ENCODE measurements around the gene ZBTB5.
"Not testable (repeated sequence)": the region's sequence is repeated elsewhere in the genome, so short reads cannot be mapped to it uniquely, and the experiment has no call there.

The ZBTB5 gene

DNA sequence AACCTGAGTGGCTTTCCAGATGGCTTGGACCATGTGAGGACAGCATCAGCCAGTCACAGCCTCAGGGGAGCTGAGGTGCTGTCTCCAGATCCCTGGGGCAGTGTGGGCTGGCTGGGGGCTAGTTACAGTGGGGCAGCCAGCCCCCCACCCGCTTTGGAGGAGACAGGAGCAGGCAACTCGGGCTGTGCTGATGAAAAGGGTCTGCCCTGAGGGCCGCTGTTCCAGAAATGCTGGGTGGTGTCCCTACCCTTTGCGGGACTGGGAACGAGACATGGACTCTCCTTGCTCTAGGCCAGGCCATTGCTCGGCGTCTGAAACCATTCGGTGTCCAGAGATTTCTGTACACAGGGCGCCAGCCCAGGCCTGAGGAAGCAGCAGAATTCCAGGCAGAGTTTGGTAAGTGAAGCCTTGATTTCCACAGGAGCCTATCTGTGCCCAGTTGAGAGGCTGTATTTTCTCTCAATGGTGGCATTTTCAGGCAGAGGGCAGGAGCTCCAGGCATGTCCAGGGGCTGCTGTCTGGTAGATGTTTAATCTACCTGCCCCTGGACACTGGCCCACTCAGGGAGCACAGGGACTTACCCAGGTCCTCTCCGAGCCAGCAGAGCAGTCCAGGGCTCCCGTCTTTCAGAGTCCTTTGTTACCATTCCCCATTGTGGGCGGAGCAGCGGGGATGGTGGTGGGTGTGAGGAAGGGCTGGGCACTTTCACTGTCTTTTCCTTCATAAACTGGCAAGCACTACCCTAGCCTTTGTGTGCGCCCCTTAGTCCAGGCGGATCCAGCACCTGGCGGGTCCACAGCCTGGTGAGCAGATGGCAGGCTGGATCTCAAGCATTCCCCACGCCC lies 35.6 kb downstream of the ZBTB5 start:
- H3K4me3 ChIP-seq (ENCODE audit: low read depth, low read length), result no peak overlapping the region
- H3K4me1 ChIP-seq, result peaks cover 22% of the 10 kb centered on the region
- H3K27me3 ChIP-seq, result no peaks in the 10 kb centered on the region
- DNase-seq, result peak; percentile 51
- H3K36me3 ChIP-seq, result peaks cover 56% of the 10 kb centered on the region
- no peaks in the 10 kb centered on the region for H3K9me3 ChIP-seq
- TF ChIP-seq, protein P1, sequence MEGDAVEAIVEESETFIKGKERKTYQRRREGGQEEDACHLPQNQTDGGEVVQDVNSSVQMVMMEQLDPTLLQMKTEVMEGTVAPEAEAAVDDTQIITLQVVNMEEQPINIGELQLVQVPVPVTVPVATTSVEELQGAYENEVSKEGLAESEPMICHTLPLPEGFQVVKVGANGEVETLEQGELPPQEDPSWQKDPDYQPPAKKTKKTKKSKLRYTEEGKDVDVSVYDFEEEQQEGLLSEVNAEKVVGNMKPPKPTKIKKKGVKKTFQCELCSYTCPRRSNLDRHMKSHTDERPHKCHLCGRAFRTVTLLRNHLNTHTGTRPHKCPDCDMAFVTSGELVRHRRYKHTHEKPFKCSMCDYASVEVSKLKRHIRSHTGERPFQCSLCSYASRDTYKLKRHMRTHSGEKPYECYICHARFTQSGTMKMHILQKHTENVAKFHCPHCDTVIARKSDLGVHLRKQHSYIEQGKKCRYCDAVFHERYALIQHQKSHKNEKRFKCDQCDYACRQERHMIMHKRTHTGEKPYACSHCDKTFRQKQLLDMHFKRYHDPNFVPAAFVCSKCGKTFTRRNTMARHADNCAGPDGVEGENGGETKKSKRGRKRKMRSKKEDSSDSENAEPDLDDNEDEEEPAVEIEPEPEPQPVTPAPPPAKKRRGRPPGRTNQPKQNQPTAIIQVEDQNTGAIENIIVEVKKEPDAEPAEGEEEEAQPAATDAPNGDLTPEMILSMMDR (IDR thresholded peaks at IDR 0.05; ENCODE audit: low read depth, low read length), result no peak

DNA sequence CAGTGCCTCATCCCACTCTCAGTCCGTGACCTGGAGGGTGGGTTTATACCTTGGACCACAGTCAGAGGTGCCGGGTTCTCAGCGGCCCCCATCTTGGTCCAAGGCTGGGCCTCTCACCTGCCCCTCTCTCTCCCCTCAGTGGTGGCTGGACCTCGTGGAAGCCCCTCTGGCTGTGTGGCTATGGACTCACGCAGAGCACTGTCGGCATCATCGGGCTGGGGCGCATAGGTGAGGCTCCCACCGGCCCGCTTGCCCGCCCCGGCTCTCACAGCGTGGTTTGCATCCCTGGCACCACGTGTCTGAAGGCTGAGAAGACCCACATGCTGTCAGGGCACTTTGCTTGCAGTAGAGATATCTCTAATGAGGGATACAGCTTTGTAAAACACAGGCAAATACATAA lies 36.9 kb downstream of the ZBTB5 start:
- H3K4me3 ChIP-seq (ENCODE audit: low read depth, low read length), result no peak overlapping the region
- H3K27me3 ChIP-seq, result no peaks in the 10 kb centered on the region
- TF ChIP-seq, protein P1 (IDR thresholded peaks at IDR 0.05; ENCODE audit: low read depth, low read length), result no peak
- DNase-seq, result no peak
- H3K4me1 ChIP-seq, result peaks cover 22% of the 10 kb centered on the region
- no peaks in the 10 kb centered on the region for H3K9me3 ChIP-seq
- peaks cover 48% of the 10 kb centered on the region for H3K36me3 ChIP-seq

DNA sequence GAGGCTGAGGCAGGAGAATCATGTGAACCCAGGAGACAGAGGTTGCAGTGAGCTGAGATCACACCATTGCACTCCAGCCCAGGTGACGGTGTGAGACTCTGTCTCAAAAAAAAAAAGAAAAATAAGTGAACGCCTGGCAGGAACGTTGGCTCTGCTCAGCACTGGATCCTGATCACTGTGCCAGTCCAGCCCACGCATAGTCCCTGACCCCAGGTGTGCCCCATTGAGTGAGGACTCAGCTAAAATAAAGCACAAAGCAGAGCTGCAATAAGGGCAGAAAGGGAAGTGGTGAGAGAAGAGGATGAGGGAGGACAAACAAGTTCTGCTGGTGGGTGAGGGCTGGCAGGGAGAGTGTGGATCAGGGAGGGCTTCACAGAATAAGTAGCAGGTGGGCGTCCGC lies 38.4 kb downstream of the ZBTB5 start:
- DNase-seq, result no peak
- no peak overlapping the region for H3K4me3 ChIP-seq (ENCODE audit: low read depth, low read length)
- peaks cover 44% of the 10 kb centered on the region for H3K36me3 ChIP-seq
- no peaks in the 10 kb centered on the region for H3K9me3 ChIP-seq
- H3K4me1 ChIP-seq, result peaks cover 24% of the 10 kb centered on the region
- TF ChIP-seq, protein P1 (IDR thresholded peaks at IDR 0.05; ENCODE audit: low read depth, low read length), result no peak
- H3K27me3 ChIP-seq, result no peaks in the 10 kb centered on the region

DNA sequence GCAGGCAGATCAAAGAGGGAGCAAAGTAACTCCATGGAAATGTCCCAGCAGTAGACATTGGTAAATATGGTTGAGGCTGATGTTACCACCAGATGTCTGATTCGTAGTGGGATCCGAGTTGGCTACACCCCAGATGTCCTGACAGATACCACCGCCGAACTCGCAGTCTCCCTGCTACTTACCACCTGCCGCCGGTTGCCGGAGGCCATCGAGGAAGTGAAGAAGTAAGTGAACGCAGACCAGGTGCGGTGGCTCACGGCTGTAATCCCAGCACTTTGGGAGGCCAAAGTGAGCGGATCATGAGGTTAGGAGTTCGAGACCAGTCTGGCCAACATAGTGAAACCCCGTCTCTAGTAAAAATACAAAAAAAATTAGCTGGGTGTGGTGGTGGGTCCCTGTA lies 38.8 kb downstream of the ZBTB5 start:
- not testable (repeated sequence) for H3K9me3 ChIP-seq; H3K4me3 ChIP-seq (ENCODE audit: low read depth, low read length); H3K27me3 ChIP-seq; DNase-seq
- H3K4me1 ChIP-seq, result peaks cover 26% of the 10 kb centered on the region
- H3K36me3 ChIP-seq, result peaks cover 40% of the 10 kb centered on the region

DNA sequence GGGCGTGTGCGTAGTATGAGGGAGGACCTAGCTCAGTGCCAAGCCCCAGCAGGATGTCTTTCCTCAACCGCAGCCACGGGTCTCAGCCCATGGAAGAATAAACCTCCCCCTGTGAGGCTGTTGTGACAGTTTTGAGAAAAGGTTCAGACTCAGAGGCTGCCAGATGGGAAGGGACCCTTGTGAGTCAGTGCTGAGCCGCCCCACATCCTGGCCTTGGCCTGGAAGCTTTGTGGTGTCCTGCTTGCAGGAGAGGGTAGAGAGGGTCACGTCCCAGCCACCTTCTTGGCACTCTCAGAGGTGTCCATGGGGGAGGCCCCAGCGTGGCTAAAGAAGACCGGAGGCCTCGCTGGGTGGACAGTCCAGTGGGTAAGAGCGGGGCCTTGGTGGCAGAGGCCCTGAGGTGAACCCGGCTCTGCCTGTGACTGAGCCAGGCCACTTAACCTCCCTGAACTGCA lies 39.9 kb downstream of the ZBTB5 start:
- Histone ChIP-seq H3K4me3 (ENCODE audit: low read depth, low read length) (no peak overlapping the region), H3K27me3 (no peaks in the 10 kb centered on the region), H3K4me1 (peaks cover 19% of the 10 kb centered on the region), H3K36me3 (peaks cover 31% of the 10 kb centered on the region), H3K9me3 (no peaks in the 10 kb centered on the region)
- DNase-seq, result no peak
- TF ChIP-seq, protein P1 (IDR thresholded peaks at IDR 0.05; ENCODE audit: low read depth, low read length), result no peak

DNA sequence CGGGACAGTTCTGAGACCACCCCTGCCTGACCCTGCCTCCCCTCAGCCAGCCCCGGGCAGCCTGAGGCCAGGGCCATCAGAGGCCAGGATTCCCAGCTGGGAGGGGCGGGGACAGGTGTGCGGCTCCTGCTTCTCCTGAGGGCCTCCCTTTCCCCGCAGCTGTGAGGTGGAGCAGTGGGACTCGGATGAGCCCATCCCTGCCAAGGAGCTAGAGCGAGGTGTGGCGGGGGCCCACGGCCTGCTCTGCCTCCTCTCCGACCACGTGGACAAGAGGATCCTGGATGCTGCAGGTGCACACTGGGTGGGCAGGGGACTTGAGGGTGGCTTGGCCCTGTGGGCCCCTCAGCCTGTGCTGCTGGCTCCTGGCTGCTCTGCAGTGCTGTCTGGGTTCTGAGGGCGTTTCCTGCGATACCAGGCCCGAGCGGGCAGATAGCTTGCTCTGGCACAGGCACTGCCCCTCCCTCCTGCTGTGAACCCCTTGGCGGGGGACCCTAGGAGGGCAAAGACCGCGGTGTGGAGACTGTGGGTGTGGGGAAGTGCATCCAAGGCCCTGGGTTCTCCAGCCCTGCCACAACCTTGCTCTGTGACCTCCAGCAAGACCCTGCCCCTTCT lies 40.5 kb downstream of the ZBTB5 start:
- Histone ChIP-seq H3K36me3 (peaks cover 31% of the 10 kb centered on the region), H3K4me3 (ENCODE audit: low read depth, low read length) (no peak overlapping the region), H3K4me1 (peaks cover 15% of the 10 kb centered on the region), H3K9me3 (no peaks in the 10 kb centered on the region), H3K27me3 (no peaks in the 10 kb centered on the region)
- DNase-seq, result no peak
- TF ChIP-seq, protein P1 (IDR thresholded peaks at IDR 0.05; ENCODE audit: low read depth, low read length), result no peak
